HG03095 (cell line): ENCODE data around the gene OVOL2.

Source experiments
- ATAC-seq: cut with Tn5 transposase; IDR thresholded peaks from one replicate; pipeline ENCODE4 v1.9.1; 2021; ENCODE audit warnings: moderate library complexity; ENCODE audit not compliant: unreplicated experiment

The OVOL2 gene

DNA sequence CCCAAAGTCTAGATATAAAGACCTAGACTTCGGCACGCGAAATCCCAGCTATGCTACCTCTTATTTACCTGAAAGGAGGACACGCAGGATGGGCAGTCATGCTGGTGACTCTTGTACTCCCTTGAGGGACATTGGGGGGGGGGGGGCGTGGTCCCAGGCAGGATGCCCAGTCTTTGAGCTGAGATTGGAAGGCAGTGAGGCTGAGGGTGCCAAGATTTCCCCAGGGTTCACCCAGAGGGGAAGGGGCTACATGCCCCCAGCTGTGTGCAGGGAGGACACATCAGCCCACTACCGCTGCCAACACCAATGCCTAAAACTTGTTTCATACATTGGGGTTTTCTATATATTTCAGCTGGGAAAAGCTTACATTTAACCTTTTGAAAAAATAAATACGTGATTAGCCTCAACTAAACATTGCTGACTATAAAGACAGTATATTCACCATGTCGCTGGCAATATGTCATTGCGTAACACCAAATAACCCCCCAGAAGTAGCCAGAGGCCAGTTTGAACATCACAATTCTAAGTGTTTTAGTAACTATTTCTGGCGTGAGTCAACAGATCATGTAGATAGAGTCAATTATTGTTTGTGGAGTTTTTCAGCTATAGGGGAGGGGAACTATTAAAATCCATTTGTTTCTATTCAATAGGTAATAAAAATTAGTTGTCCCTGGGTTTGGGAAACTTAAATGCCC, 67.3 kb downstream of the OVOL2 start:
- no peak for ATAC-seq

DNA sequence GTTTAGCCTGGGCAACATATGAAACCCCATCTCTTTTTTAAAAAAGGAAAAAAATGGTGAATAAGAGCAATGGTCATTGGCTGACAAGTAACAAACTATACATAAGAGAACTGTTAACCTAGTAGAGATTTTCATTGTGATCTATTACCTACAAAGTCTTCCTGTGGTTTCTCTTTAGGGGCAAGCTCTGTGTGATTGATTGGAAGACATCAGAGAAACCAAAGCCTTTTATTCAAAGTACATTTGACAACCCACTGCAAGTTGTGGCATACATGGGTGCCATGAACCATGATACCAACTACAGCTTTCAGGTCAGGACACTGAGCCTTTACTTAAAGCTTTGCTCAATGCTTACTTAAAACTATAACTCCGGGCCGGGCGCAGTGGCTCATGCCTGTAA, 69.7 kb downstream of the OVOL2 start:
- no peak for ATAC-seq

DNA sequence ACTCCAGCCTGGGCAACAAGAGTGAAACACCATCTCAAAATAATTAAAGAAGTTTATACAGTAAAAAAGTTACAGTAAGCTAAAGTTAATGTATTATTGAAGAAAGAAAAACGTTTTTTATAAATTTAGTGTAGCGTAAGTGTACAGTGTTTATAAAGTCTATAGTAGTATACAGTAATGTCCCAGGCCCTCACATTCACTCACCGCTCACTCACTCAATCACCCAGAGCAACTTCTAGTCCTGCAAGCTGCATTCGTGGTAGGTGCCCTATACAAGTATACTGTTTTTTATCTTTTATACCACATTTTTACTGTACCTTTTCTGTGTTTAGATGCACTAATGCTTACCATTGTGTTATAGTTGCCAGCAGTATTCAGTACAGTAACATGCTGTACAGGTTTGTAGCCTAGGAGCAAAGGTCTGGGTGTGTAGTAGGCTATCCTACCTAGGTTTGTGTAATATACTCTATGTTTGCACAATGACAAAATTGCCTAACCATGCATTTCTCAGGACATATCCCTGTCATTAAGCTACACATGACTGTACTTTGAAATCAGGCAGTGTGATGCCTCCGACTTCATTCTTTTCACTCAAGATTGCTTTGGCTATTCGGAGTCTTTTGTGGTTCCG, 72.2 kb downstream of the OVOL2 start:
- ATAC-seq = no peak

DNA sequence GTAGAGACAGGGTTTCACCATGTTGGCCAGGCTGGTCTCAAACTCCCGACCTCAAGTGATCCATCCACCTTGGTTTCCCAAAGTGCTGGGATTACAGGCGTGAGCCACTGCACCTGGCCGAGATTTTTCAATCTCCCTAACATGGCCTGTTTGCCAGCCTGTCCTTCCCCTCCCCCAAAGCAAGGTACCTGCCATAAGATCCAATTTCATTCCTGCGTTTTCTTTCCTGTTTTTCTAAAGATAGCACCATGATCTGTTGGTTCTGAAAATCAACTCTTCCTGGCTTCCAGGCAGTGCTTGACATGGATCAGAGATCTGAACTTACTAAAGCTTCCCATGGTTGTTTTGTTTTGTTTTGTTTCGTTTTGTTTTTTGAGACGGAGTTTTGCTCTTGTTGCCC, 81.4 kb downstream of the OVOL2 start:
- no peak for ATAC-seq
